Glutamatergic neuron (in vitro differentiated cells): Measurements from ENCODE around the gene CMA1. TPM values are rescaled to one million over a fixed set of nuclear protein-coding genes. Genes with fewer than 3 reads are reported as not detected.
"Not testable (repeated sequence)": the region's sequence is repeated elsewhere in the genome, so short reads cannot be mapped to it uniquely, and the experiment has no call there.

ENCODE experiments used
- DNase-seq: peaks from one replicate; pipeline ENCODE4 v3.0.0; 2022
- H3K27ac Mint-ChIP-seq: one replicate; pipeline ENCODE4 v1.8.0; 2020; ENCODE audit warnings: mild to moderate bottlenecking, mixed read lengths, inconsistent platforms; ENCODE audit not compliant: unreplicated experiment
- H3K27me3 Mint-ChIP-seq: one replicate; pipeline ENCODE4 v1.8.0; 2020; ENCODE audit warnings: mild to moderate bottlenecking, moderate library complexity, mixed read lengths, inconsistent platforms; ENCODE audit not compliant: unreplicated experiment
- H3K36me3 Mint-ChIP-seq: one replicate; pipeline ENCODE4 v1.8.0; 2020; ENCODE audit warnings: mild to moderate bottlenecking, mixed read lengths, inconsistent platforms; ENCODE audit not compliant: unreplicated experiment
- H3K4me1 Mint-ChIP-seq: one replicate; pipeline ENCODE4 v1.8.0; 2020; ENCODE audit warnings: mild to moderate bottlenecking, low read depth, mixed read lengths, inconsistent platforms; ENCODE audit not compliant: unreplicated experiment
- H3K4me3 Mint-ChIP-seq: one replicate; pipeline ENCODE4 v1.8.0; 2020; ENCODE audit warnings: mild to moderate bottlenecking, mixed read lengths, inconsistent platforms; ENCODE audit not compliant: unreplicated experiment
- H3K9me3 Mint-ChIP-seq: one replicate; pipeline ENCODE4 v1.8.0; 2020; ENCODE audit warnings: mild to moderate bottlenecking, moderate library complexity, mixed read lengths, inconsistent platforms; ENCODE audit not compliant: unreplicated experiment
- total RNA-seq: library from RNA; stranded (reverse); fragmentation: NEBNext Ultra II Directional; extraction: Animal tissue kit (Norgen Biotek cat#: 25700); gene quantifications from one replicate; pipeline ENCODE4 v1.2.1, GENCODE V29; 2021; ENCODE audit not compliant: unreplicated experiment
- TF ChIP-seq, protein P1 (sequence below): fragments of 200-600 bp; sonication (generic); IDR thresholded peaks from one replicate; pipeline ENCODE4 v1.5.0; 2021; ENCODE audit not compliant: partially characterized antibody, unreplicated experiment

Gene CMA1
- total RNA-seq, 1 donor from 2014 or later: not detected

DNA sequence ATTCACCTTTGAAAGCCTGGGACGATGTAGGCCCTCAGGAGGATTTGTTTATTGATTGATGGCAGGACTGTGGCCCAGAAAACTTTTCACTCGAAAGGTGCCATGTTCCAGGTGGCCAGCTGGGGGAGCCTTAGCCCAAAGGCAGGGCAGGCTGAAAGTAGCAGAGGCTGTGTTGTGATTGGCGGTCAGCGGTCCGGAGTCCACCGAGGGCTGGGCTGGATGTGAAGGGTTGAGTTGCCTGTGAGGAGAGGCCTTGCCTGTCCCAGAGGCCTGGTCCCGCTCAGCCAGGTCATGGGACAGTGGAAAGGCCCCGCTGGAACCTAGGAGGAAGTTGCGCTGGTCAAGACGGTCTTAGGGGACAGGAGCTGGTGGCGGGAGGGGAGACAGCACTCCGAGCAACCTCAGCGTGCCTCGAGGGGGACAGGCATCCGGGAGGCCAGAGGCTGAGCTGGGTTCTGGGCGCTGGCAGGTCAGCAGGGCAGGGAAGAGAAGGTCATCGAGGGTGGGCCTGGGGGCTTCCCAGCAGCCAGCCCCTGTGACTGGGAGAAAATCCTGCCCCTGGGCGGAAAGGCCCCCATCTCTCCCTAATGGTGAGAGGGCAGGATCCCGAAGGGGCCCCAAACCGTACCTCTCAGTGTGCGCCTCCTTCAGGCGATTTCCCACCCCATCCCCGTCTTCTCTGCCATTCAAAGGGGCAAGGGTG, 26.3 kb downstream of the CMA1 start:
- H3K27me3 Mint-ChIP-seq: no peaks in the 10 kb centered on the region
- TF ChIP-seq, protein P1, sequence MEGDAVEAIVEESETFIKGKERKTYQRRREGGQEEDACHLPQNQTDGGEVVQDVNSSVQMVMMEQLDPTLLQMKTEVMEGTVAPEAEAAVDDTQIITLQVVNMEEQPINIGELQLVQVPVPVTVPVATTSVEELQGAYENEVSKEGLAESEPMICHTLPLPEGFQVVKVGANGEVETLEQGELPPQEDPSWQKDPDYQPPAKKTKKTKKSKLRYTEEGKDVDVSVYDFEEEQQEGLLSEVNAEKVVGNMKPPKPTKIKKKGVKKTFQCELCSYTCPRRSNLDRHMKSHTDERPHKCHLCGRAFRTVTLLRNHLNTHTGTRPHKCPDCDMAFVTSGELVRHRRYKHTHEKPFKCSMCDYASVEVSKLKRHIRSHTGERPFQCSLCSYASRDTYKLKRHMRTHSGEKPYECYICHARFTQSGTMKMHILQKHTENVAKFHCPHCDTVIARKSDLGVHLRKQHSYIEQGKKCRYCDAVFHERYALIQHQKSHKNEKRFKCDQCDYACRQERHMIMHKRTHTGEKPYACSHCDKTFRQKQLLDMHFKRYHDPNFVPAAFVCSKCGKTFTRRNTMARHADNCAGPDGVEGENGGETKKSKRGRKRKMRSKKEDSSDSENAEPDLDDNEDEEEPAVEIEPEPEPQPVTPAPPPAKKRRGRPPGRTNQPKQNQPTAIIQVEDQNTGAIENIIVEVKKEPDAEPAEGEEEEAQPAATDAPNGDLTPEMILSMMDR: peak; percentile 61
- no peaks in the 10 kb centered on the region for H3K4me1 Mint-ChIP-seq
- DNase-seq: peak; percentile 62
- no peak overlapping the region for H3K4me3 Mint-ChIP-seq
- peaks cover 9% of the 10 kb centered on the region for H3K9me3 Mint-ChIP-seq
- peaks cover 12% of the 10 kb centered on the region for H3K36me3 Mint-ChIP-seq
- no peak overlapping the region for H3K27ac Mint-ChIP-seq

DNA sequence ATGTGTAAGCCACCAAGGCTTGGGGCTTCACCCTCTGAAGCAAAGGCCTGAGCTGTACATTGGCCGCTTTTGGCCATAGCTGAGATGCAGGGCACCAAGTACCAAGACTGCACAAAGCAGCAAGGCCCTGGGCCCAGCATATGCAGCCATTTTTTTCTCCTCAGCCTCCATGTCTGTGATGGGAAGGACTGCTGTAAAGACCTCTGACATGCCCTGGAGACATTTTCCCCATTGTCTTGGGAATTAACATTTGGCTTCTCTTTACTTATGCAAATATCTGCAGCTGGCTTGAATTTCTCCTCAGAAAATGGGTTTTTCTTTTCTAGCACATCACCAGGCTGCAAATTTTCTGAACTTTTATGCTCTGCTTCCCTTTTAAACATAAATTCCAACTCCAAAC, 28.1 kb downstream of the CMA1 start:
- not testable (repeated sequence) for H3K9me3 Mint-ChIP-seq, DNase-seq, H3K4me3 Mint-ChIP-seq, H3K27me3 Mint-ChIP-seq, H3K4me1 Mint-ChIP-seq, H3K27ac Mint-ChIP-seq
- H3K36me3 Mint-ChIP-seq: peaks cover 12% of the 10 kb centered on the region

DNA sequence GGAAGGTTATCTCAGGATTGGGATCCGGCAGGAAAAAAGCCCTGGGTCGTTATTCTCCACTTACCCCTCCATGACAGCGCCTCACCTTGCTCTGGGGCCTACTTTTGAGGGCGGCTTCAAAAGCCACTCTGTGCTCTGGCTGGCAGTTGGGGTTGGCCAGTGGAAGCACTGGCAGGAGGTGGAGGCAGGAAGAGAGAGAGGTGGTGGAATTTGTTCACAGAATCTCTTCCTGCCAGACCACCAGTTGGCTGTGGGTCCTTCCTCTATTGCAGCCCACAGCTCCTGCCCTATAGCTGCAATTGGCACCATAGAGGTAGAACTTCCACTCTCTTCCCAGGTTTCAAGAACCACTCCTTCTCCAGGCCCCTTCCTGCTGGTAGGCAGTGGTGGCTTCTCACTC, 32.8 kb downstream of the CMA1 start:
- DNase-seq: no peak
- H3K27ac Mint-ChIP-seq: no peak overlapping the region
- TF ChIP-seq, protein P1: no peak
- no peak overlapping the region for H3K4me3 Mint-ChIP-seq
- H3K9me3 Mint-ChIP-seq: peaks cover 2% of the 10 kb centered on the region
- H3K27me3 Mint-ChIP-seq: peaks cover 3% of the 10 kb centered on the region
- no peaks in the 10 kb centered on the region for H3K4me1 Mint-ChIP-seq
- peaks cover 12% of the 10 kb centered on the region for H3K36me3 Mint-ChIP-seq

DNA sequence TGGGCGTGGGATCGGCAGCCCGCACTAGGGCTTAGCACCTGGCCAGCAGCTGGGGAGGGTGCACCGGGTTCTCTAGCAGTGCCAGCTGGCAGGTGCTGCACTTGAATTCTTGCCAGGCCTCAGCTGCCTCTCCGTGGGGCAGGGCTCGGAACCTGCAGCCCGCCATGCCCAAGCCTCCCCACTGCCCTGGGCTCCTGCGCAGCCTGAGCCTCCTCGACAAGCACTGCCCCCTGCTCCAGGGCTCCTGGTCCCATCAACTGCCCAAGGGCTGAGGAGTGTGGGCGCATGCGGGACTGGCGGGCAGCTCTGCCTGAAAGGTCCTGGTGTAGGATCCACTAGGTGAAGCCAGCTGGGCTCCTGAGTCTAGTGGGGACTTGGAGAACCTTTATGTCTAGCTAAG, 34.9 kb downstream of the CMA1 start:
- peaks cover 3% of the 10 kb centered on the region for H3K27me3 Mint-ChIP-seq
- no peaks in the 10 kb centered on the region for H3K9me3 Mint-ChIP-seq
- H3K36me3 Mint-ChIP-seq: peaks cover 6% of the 10 kb centered on the region
- no peaks in the 10 kb centered on the region for H3K4me1 Mint-ChIP-seq
- no peak overlapping the region for H3K27ac Mint-ChIP-seq
- no peak for DNase-seq
- TF ChIP-seq, protein P1: no peak
- H3K4me3 Mint-ChIP-seq: no peak overlapping the region

DNA sequence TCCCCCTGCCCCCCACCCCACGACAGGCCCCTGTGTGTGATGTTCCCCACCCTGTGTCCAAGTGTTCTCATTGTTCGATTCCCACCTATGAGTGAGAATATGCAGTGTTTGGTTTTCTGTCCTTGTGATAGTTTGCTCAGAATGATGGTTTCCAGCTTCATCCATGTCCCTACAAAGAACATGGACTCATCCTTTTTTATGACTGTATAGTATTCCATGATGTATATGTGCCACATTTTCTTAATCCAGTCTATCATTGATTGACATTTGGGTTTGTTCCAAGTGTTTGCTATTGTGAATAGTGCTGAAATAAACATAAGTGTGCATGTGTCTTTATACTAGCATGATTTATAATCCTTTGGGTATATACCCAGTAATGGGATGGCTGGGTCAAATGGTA, 37.6 kb downstream of the CMA1 start:
- H3K4me1 Mint-ChIP-seq, H3K9me3 Mint-ChIP-seq, DNase-seq, H3K4me3 Mint-ChIP-seq, H3K27me3 Mint-ChIP-seq, H3K36me3 Mint-ChIP-seq, H3K27ac Mint-ChIP-seq: not testable (repeated sequence)

DNA sequence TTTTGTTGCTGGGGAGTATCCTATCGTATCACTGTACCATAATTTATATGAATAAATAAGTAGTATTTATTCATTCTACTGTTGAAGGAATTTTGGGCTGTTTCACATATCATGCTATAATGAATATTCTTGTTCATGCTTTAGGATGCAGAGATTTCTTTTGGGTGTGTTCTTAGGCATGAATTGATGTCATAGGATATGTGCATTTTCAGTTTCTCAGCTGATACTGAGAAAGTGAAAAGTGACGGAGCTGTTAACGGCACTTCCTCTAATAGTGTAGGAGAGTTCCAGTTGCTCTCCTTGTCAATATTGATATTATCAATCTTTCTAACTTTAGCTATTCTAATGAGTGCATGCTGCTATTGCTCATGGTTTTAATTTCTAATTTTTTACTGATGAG, 42.3 kb downstream of the CMA1 start:
- Mint-ChIP-seq H3K9me3 (no peaks in the 10 kb centered on the region), H3K27me3 (peaks cover 2% of the 10 kb centered on the region), H3K4me3 (no peak overlapping the region), H3K4me1 (no peaks in the 10 kb centered on the region), H3K27ac (no peak overlapping the region), H3K36me3 (peaks cover 6% of the 10 kb centered on the region)
- TF ChIP-seq, protein P1: no peak
- DNase-seq: no peak
